Measurements from ENCODE around the gene ZNF678.

DNA sequence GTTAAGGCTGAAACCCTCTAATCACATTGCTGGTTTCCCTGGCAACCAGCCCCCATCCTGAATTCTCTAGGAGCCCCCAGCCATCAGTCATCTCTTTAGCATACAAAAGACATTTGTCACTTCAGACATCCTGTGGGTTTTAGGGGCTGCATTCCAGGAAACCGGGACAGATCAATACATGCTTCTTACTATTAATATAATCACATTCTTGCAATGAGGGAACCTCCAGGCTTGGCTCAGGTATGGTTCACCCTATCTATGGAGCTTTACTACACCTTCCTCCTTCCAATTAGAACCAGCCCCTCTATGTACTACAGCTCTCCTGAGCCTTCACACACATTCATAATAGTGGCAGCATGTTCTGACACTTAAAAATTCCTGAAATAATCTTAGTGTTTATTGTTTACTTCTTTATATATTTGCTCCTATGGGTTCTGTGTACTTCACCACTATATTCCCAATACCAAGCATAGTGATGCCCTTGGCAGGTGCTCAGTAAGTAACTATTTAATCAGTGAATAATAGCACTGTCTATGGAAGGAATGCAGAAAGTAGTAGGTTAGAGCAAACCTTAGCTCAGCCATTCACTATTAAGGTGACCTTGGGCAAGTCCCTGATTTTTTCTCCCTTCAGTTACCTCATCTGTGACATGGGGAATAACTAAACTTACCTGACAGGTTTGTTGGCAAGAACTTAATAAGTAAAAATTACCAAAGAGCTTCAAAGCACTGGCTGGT, 59.6 kb downstream of the ZNF678 start:
- TF ChIP-seq EZH2 (IDR thresholded peaks at IDR 0.05) (no peak), CTCF (IDR thresholded peaks at IDR 0.05) (no peak), EZH2phosphoT487 (IDR thresholded peaks at IDR 0.05) (no peak)

Measured in neural progenitor cell (in vitro differentiated cells).